Suprapubic skin (tissue), 4 donors: Measurements from ENCODE around the gene COQ9.

Source experiments
- EP300 ChIP-seq: sonication (generic); formaldehyde crosslinking; IDR thresholded peaks from one replicate; pipeline ENCODE4 v1.6.1; 2017; ENCODE audit warnings: antibody characterized with exemption
- POLR2A ChIP-seq, 2 donors: fragments of 450-650 bp; IDR thresholded peaks; one replicate each; pipeline ENCODE4 v1.6.1; 2017; ENCODE audit warnings: antibody characterized with exemption in 2 of 2, mild to moderate bottlenecking in 2 of 2, moderate library complexity in 2 of 2
- POLR2AphosphoS5 ChIP-seq, 3 donors: sonication (generic); formaldehyde crosslinking; IDR thresholded peaks; one replicate each; pipeline ENCODE4 v1.6.1; 2017; ENCODE audit warnings: antibody characterized with exemption in 3 of 3
- TF ChIP-seq, protein P1 (sequence below), 2 donors: fragments of 200-600 bp in 1 of 2; fragments of 450-650 bp in 1 of 2; sonication (generic) in 1 of 2; IDR thresholded peaks; one replicate each; pipeline ENCODE4 v1.5.1; 2016 to 2019; ENCODE audit warnings: antibody characterized with exemption in 2 of 2, mild to moderate bottlenecking in 1 of 2, moderate library complexity in 1 of 2

DNA sequence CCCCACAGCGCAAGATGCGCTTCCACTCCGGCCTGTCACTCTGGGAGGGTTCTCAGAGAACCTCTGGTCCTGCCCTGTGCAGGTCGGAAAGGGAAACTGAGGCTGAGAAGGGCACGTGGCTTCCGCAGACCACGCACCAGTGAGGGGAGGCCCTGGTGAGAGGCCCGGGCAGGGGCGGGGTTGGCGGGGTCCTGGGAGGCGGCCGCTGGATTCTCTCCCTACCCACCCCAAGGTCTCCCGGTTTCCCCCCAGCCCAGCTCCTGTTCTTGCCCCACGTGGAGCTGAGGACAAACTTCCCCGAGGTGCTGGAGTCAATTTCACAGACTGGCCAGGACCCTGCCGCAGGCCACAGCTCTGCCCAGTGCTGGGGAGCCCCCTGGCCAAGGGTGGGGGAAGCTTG, 31.2 kb upstream of the COQ9 start:
- TF ChIP-seq POLR2AphosphoS5 (IDR thresholded peaks at IDR 0.05) (no peak), EP300 (no peak), POLR2A (IDR thresholded peaks at IDR 0.05) (no peak)
- TF ChIP-seq, protein P1, sequence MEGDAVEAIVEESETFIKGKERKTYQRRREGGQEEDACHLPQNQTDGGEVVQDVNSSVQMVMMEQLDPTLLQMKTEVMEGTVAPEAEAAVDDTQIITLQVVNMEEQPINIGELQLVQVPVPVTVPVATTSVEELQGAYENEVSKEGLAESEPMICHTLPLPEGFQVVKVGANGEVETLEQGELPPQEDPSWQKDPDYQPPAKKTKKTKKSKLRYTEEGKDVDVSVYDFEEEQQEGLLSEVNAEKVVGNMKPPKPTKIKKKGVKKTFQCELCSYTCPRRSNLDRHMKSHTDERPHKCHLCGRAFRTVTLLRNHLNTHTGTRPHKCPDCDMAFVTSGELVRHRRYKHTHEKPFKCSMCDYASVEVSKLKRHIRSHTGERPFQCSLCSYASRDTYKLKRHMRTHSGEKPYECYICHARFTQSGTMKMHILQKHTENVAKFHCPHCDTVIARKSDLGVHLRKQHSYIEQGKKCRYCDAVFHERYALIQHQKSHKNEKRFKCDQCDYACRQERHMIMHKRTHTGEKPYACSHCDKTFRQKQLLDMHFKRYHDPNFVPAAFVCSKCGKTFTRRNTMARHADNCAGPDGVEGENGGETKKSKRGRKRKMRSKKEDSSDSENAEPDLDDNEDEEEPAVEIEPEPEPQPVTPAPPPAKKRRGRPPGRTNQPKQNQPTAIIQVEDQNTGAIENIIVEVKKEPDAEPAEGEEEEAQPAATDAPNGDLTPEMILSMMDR (IDR thresholded peaks at IDR 0.05), result no peak
